OCI-LY7 (cell line): ENCODE results near the gene GATAD2A. TPM values are rescaled to one million over a fixed set of nuclear protein-coding genes. Genes with fewer than 3 reads are reported as not detected.

Experiments
- BruUV-seq: library from RNA; stranded (reverse); fragments of 400-500 nt; replicated peaks from 2 replicates; lab custom pipeline; 2021; lab: Mats Ljungman, UMichigan
- CTCF ChIA-PET: fragments of 300-600 bp; sonication (Branson Sonifier 250); formaldehyde crosslinking; loops from one replicate; lab custom pipeline; 2022; ENCODE audit warnings: antibody characterized with exemption; ENCODE audit not compliant: unreplicated experiment; lab: Charles Lee
- POLR2A ChIA-PET: fragments of 300-600 bp; sonication (Branson Sonifier 250); formaldehyde crosslinking; loops from one replicate; lab custom pipeline; 2022; ENCODE audit warnings: antibody characterized with exemption; lab: Charles Lee
- DNase-seq: peaks from one replicate; pipeline ENCODE4 v3.0.0-alpha.2; 2015; ENCODE audit warnings: low spot score
- H2AFZ ChIP-seq: fragments of 200-600 bp; sonication (generic), shearing (Covaris generic); 2 replicates; pipeline ENCODE4 v1.6.1; 2014; ENCODE audit warnings: mild to moderate bottlenecking, antibody characterized with exemption, low read length, moderate library complexity
- H3K27ac ChIP-seq: fragments of 200-600 bp; sonication (generic); 2 replicates; pipeline ENCODE4 v1.5.1; 2014; ENCODE audit warnings: mixed run types, low read depth, mild to moderate bottlenecking, moderate library complexity, low read length, inconsistent platforms; ENCODE audit not compliant: poor library complexity, severe bottlenecking
- H3K36me3 ChIP-seq: fragments of 200-600 bp; sonication (generic); 2 replicates; pipeline ENCODE4 v1.6.1; 2014; ENCODE audit warnings: mild to moderate bottlenecking, antibody characterized with exemption, low read length, moderate library complexity, mixed read lengths; ENCODE audit not compliant: insufficient read depth
- H3K4me1 ChIP-seq: fragments of 200-600 bp; sonication (generic); 2 replicates; pipeline ENCODE4 v1.5.1; 2014; ENCODE audit warnings: mild to moderate bottlenecking, low read length; ENCODE audit not compliant: insufficient read depth, poor library complexity, severe bottlenecking
- H3K4me2 ChIP-seq: fragments of 200-600 bp; sonication (generic); 2 replicates; pipeline ENCODE4 v1.6.1; 2014; ENCODE audit warnings: mild to moderate bottlenecking, low read length
- H3K4me3 ChIP-seq: fragments of 200-600 bp; sonication (generic); 2 replicates; pipeline ENCODE4 v1.5.1; 2014; ENCODE audit warnings: mild to moderate bottlenecking, low read depth, low read length; ENCODE audit not compliant: poor library complexity, severe bottlenecking
- H3K79me2 ChIP-seq: fragments of 200-600 bp; sonication (generic); 2 replicates; pipeline ENCODE4 v1.6.1; 2016; ENCODE audit warnings: low read depth, mild to moderate bottlenecking, low read length, moderate library complexity, mixed read lengths; ENCODE audit not compliant: insufficient read depth
- H3K9me2 ChIP-seq: fragments of 200-600 bp; sonication (generic); 2 replicates; pipeline ENCODE4 v1.6.1; 2016; ENCODE audit warnings: mild to moderate bottlenecking, low read length, mixed read lengths; ENCODE audit not compliant: insufficient read depth
- H3K9me3 ChIP-seq: fragments of 200-600 bp; sonication (generic); 2 replicates; pipeline ENCODE4 v1.6.1; 2014; ENCODE audit warnings: mild to moderate bottlenecking, mixed run types, low read length, mixed read lengths
- H4K20me1 ChIP-seq: fragments of 200-600 bp; sonication (generic); 2 replicates; pipeline ENCODE4 v1.6.1; 2014; ENCODE audit warnings: mild to moderate bottlenecking, antibody characterized with exemption, low read length, moderate library complexity, mixed read lengths; ENCODE audit not compliant: insufficient read depth
- EZH2phosphoT487 ChIP-seq: fragments of 200-600 bp; sonication (generic); IDR thresholded peaks from 2 replicates; pipeline ENCODE4 v1.6.1; 2018; ENCODE audit warnings: low read depth, borderline replicate concordance, mild to moderate bottlenecking, mixed run types, antibody characterized with exemption, low read length, moderate library complexity, mixed read lengths
- intact Hi-C: fragments of 100-400 bp; cut with micrococcal nuclease; formaldehyde crosslinking; loops from one replicate; pipeline ENCODE4 v1.10.0; 2022; ENCODE audit not compliant: unreplicated experiment
- total RNA-seq, 2 experiments: library from RNA; depleted of rRNA in 1 of 2; stranded (reverse); fragments of >200 nt in 1 of 2; shearing (Covaris generic) in 1 of 2; gene quantifications; 2 replicates each; pipeline ENCODE4 v1.2.3, GENCODE V29; 2014 to 2022
- TF ChIP-seq, protein P1 (sequence below): fragments of 200-600 bp; sonication (generic); conservative IDR thresholded peaks from 2 replicates; pipeline ENCODE4 v1.5.1; 2014; ENCODE audit warnings: mild to moderate bottlenecking, antibody characterized with exemption, low read length, moderate library complexity, mixed read lengths

The GATAD2A gene
- total RNA-seq, 2 experiments from 2014 or later = 62.8 to 156 TPM

DNA sequence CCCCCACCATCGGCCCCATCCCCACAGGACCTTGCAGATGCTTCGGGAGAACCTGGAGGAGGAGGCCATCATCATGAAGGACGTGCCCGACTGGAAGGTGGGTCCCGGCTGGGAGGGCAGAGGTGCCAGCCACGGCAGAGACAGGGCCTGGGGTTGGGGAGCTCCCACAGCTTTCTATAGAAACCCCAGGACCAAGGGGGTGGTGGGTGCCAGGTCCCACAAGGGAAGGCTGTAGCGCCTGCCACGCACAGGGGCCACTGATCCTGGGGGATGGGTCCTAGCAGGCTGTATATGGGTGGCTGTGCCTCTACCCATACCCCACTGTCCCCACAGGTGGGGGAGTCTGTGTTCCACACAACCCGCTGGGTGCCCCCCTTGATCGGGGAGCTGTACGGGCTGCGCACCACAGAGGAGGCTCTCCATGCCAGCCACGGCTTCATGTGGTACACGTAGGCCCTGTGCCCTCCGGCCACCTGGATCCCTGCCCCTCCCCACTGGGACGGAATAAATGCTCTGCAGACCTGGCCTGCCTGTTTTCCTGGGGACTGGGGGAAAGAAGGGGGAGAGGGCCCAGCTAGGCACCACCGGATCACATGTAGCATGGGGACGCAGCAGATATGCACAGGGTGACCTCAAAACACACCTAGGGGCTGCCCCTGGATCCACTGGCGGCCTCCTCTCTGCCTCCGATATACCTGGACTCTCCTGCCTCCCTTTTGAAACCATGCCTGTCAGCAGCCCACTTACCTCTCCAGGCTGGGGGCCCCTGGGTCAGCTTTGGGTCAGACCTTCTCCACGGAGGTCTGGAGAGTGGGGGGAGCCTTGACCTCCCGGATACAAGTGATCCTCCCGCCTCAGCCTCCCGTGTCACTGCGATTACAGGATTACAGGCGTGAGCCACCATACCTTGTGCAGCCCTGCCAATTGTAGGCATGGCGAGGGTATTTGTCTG, 122.5 kb downstream of the GATAD2A start:
- Histone ChIP-seq H2AFZ (no peak overlapping the region), H3K4me2 (no peak overlapping the region), H3K4me3 (no peak overlapping the region), H4K20me1 (no peaks in the 10 kb centered on the region), H3K36me3 (peaks cover 55% of the 10 kb centered on the region), H3K27ac (no peak overlapping the region), H3K4me1 (peaks cover 46% of the 10 kb centered on the region), H3K79me2 (peaks cover 29% of the 10 kb centered on the region), H3K9me3 (no peaks in the 10 kb centered on the region), H3K9me2 (no peaks in the 10 kb centered on the region)
- ChIA-PET CTCF (interaction anchor here (0.6 kb wide), 1 partner anchor 1385 kb away, joined by 3 read pairs; no protein-coding TSS in a partner anchor), POLR2A (interaction anchor here (0.6 kb wide), 1 partner anchor 367 kb away, joined by 3 read pairs; no protein-coding TSS in a partner anchor)
- BruUV-seq = no TSS peak
- intact Hi-C loops = no loop called here
- TF ChIP-seq, protein P1, sequence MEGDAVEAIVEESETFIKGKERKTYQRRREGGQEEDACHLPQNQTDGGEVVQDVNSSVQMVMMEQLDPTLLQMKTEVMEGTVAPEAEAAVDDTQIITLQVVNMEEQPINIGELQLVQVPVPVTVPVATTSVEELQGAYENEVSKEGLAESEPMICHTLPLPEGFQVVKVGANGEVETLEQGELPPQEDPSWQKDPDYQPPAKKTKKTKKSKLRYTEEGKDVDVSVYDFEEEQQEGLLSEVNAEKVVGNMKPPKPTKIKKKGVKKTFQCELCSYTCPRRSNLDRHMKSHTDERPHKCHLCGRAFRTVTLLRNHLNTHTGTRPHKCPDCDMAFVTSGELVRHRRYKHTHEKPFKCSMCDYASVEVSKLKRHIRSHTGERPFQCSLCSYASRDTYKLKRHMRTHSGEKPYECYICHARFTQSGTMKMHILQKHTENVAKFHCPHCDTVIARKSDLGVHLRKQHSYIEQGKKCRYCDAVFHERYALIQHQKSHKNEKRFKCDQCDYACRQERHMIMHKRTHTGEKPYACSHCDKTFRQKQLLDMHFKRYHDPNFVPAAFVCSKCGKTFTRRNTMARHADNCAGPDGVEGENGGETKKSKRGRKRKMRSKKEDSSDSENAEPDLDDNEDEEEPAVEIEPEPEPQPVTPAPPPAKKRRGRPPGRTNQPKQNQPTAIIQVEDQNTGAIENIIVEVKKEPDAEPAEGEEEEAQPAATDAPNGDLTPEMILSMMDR = no peak
- TF ChIP-seq EZH2phosphoT487 = no peak
- DNase-seq = no peak

DNA sequence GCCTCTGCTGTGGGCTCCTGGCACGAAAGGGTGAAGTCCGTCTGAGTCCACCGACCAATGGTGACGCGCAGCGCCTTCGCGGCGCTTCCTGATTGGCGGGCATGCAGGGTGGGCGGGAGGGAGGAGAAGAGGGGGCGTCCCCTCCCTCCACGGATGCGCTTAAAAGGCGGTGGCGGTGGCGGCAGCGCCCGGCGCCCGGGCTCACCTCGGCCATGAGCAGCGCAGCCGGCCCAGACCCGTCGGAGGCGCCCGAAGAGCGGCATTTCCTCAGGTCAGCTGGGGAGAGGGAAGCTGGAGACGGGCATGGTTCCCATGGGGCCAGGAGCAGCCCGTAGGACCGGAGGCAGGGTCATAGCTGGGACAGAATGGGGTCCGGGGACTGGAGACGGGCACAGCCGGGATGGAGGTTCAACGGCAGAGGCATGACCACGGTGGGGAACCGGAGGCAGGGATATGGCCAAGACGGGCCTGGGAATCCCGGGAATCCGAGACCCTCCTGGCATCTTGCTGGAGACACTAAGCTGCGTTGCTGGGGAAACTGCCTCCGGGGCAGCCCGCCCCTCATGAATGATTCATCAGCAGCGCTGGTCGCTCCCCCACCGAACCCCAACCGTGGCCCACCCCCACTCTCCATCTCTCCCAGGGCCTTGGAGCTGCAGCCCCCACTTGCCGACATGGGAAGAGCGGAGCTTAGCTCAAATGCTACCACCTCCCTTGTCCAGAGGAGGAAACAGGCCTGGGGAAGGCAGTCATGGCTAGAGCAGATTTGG, 123.4 kb downstream of the GATAD2A start, which contains the start of gene YJEFN3:
YJEFN3 (plus strand) TSS at position 191 of the 770 bp plus-strand sequence; CDS start at position 213, 22 bp downstream.
- peaks cover 54% of the 10 kb centered on the region for H3K36me3 ChIP-seq
- ChIA-PET CTCF (interaction anchor here (0.6 kb wide), 1 partner anchor 24 kb away, joined by 3 read pairs; no protein-coding TSS in a partner anchor), POLR2A (interaction anchor here (0.6 kb wide), 1 partner anchor 368 kb away, joined by 3 read pairs; no protein-coding TSS in a partner anchor)
- TF ChIP-seq, protein P1 = no peak
- no peak for TF ChIP-seq EZH2phosphoT487
- no peak within 1 kb of the TSS for H3K27ac ChIP-seq
- peaks cover 19% of the 10 kb centered on the region for H3K79me2 ChIP-seq
- no TSS peak for BruUV-seq
- H2AFZ ChIP-seq = no peak within 1 kb of the TSS
- H3K9me3 ChIP-seq = no peaks in the 10 kb centered on the region
- no peak for DNase-seq
- H3K4me1 ChIP-seq = peaks cover 36% of the 10 kb centered on the region
- no peak within 1 kb of the TSS for H3K4me3 ChIP-seq
- intact Hi-C loops = no loop called here
- H3K9me2 ChIP-seq = no peaks in the 10 kb centered on the region
- no peaks in the 10 kb centered on the region for H4K20me1 ChIP-seq
- no peak within 1 kb of the TSS for H3K4me2 ChIP-seq
